Upper lobe of right lung (tissue), 1 donor: ENCODE data around the gene GJB3. TPM values are rescaled to one million over a fixed set of nuclear protein-coding genes. Genes with fewer than 3 reads are reported as not detected.

Experiments used
- ATAC-seq: fragments of 200-7000 bp; cut with Tn5 transposase; one replicate; pipeline ENCODE4 v1.9.1; 2020; ENCODE audit warnings: mild to moderate bottlenecking, moderate library complexity
- DNase-seq: peaks from one replicate; pipeline ENCODE4 v3.0.0-alpha.2; 2020
- H3K27ac ChIP-seq: fragments of 200-600 bp; one replicate; pipeline ENCODE4 v1.8.0; 2022
- H3K27me3 ChIP-seq: fragments of 200-600 bp; one replicate; pipeline ENCODE4 v1.8.0; 2022; ENCODE audit warnings: mild to moderate bottlenecking
- H3K36me3 ChIP-seq: fragments of 200-600 bp; one replicate; pipeline ENCODE4 v1.8.0; 2022
- H3K4me1 ChIP-seq: fragments of 200-600 bp; one replicate; pipeline ENCODE4 v1.8.0; 2022
- H3K4me3 ChIP-seq: fragments of 200-600 bp; one replicate; pipeline ENCODE4 v1.8.0; 2022; ENCODE audit warnings: mild to moderate bottlenecking
- H3K9me3 ChIP-seq: fragments of 200-600 bp; one replicate; pipeline ENCODE4 v1.8.0; 2022
- CTCF ChIP-seq: fragments of 200-600 bp; IDR thresholded peaks from one replicate; pipeline ENCODE4 v1.8.0; 2022; ENCODE audit warnings: antibody characterized with exemption
- intact Hi-C: fragments of 100-400 bp; cut with DNase I; formaldehyde crosslinking; loops from one replicate; pipeline ENCODE4 v1.11.0; 2022
- total RNA-seq: library from RNA; stranded (reverse); fragmentation: NEBNext Ultra II Directional; extraction: Animal tissue kit (Norgen Biotek cat#: 25700); gene quantifications from one replicate; pipeline ENCODE4 v1.2.1, GENCODE V29; 2021
- donor health status: DM: no; HTN: yes; CAD: no; lungs with severe emphysema.

GJB3 gene
- total RNA-seq, 1 donor from 2014 or later = 0.81 TPM

GRCh38 chr1:34746785-34747637 is 34.0 kb upstream of the GJB3 start:
- Histone ChIP-seq H3K36me3 (no peaks in the 10 kb centered on the region), H3K27ac (no peak overlapping the region), H3K4me3 (no peak overlapping the region), H3K9me3 (no peaks in the 10 kb centered on the region), H3K4me1 (peaks cover 3% of the 10 kb centered on the region), H3K27me3 (no peaks in the 10 kb centered on the region)
- no peak for DNase-seq
- no peak for TF ChIP-seq CTCF
- no peak for ATAC-seq
- intact Hi-C loops = no loop called here

DNA sequence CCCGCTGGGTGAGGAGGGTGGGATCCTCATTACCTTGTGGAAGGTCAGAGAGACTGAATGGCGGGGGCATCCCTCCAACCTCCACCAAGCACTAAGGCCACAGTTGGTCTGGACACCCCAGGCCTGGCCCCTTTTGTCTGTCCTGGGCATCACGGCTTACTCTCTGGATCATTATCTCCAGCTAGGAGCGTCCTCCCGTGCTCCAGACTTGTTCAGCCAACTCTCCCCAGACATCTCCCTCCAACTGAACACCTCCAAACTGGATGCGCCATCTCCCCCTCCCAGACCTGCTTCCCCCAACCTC is 33.4 kb upstream of the GJB3 start:
- no peaks in the 10 kb centered on the region for H3K27me3 ChIP-seq

DNA sequence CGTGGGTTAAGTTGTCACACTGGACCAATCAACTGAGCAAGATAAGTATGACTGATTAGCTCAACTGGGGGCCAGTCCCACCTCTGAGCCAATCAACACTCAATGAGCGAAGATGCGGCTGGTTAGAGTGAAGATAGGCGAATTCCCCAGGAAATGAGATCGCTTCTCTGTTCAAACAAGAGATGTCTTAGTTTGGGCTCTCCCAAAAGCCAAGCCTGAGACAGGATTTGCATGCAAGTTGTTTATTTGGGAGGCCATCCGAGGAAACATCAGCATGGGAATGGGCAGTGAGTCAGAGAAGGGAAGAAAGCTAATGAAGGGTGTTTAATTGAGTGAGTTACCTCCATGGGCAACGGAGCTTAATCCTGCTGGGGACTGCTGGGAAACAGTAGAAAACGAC is 31.0 kb upstream of the GJB3 start:
- no peak overlapping the region for H3K4me3 ChIP-seq
- DNase-seq = no peak
- intact Hi-C loops = no loop called here
- no peak for ATAC-seq
- H3K36me3 ChIP-seq = no peaks in the 10 kb centered on the region
- H3K27me3 ChIP-seq = no peaks in the 10 kb centered on the region
- no peak for TF ChIP-seq CTCF
- no peaks in the 10 kb centered on the region for H3K4me1 ChIP-seq
- no peaks in the 10 kb centered on the region for H3K9me3 ChIP-seq
- H3K27ac ChIP-seq = no peak overlapping the region

More for the DNA sequence above, 33.4 kb upstream of the GJB3 start:
- DNase-seq = no peak
- H3K27ac ChIP-seq = no peak overlapping the region
- no peak overlapping the region for H3K4me3 ChIP-seq
- peaks cover under 1% of the 10 kb centered on the region for H3K4me1 ChIP-seq
- no peak for TF ChIP-seq CTCF
- intact Hi-C loops = no loop called here
- ATAC-seq = no peak
- no peaks in the 10 kb centered on the region for H3K9me3 ChIP-seq
- no peaks in the 10 kb centered on the region for H3K36me3 ChIP-seq

DNA sequence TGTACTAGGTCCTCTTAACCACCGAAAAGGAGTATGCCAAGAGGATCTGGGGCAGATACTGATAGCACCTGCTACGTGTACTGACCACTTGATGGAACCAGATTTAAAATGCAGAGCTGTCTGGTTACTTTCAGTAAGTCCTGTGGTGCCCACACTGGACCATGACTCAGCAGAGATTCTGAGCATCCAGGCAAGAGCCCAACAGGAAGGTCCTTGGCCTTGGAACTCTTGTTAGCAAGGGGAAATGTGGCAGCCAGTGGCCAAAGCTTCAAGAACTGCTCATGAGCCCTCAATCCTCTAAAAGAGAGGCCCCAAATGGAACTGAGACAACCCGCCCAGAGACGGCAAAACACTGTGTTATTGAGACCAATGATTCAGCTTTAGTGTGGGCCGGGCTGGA is 30.4 kb upstream of the GJB3 start:
- intact Hi-C loops = no loop called here
- TF ChIP-seq CTCF = no peak
- no peaks in the 10 kb centered on the region for H3K4me1 ChIP-seq
- no peaks in the 10 kb centered on the region for H3K27me3 ChIP-seq
- H3K4me3 ChIP-seq = no peak overlapping the region
- H3K9me3 ChIP-seq = no peaks in the 10 kb centered on the region
- DNase-seq = no peak
- no peak for ATAC-seq
- no peak overlapping the region for H3K27ac ChIP-seq
- no peaks in the 10 kb centered on the region for H3K36me3 ChIP-seq

GRCh38 chr1:34753163-34753562 is 27.9 kb upstream of the GJB3 start:
- no peak overlapping the region for H3K4me3 ChIP-seq
- H3K9me3 ChIP-seq = no peaks in the 10 kb centered on the region
- ATAC-seq (no peak), DNase-seq (no peak)
- intact Hi-C loops = no loop called here
- H3K36me3 ChIP-seq = no peaks in the 10 kb centered on the region
- H3K27me3 ChIP-seq = no peaks in the 10 kb centered on the region
- no peak overlapping the region for H3K27ac ChIP-seq
- H3K4me1 ChIP-seq = no peaks in the 10 kb centered on the region
- TF ChIP-seq CTCF = no peak
